NCI-H2227 treated with DMSO at 0.1 percent for 48 hours (cell line): ENCODE data around the gene SHROOM3.

Source experiments
- DNase-seq: peaks from one replicate; lab custom pipeline; 2025; lab: John Stamatoyannopoulos, UW

SHROOM3 gene

DNA sequence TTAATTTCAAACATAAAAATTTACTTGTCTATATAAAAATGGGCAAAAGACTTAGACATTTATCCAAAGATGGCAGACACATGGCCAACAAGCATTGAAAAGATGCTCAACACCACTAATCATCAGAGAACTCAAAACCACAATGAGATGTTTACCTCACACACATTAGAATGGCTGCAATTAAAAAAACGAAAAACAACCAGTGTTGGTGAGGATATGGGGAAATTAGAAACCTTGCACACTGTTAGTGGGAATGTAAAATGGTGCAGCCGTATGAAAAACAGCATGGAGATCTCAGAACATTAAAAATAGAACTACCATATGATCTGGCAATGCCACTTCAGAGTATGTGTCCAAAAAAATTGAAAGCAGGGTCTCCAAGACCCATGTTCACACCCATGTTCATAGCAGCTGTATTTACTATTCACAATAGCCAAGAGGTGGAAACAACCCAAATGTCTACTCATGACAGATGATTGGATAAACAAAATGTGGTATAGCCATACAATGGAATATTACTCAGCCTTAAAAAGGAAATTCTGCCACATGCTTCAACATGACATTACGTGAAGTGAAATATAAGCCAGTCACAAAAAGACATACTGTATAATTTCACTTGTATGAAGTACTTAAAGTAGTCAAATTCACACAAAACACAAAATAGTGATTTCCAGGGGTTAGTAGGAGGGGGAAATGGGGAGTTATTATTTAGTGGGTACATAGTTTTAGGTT is 316.7 kb downstream of the SHROOM3 start:
- no peak for DNase-seq

DNA sequence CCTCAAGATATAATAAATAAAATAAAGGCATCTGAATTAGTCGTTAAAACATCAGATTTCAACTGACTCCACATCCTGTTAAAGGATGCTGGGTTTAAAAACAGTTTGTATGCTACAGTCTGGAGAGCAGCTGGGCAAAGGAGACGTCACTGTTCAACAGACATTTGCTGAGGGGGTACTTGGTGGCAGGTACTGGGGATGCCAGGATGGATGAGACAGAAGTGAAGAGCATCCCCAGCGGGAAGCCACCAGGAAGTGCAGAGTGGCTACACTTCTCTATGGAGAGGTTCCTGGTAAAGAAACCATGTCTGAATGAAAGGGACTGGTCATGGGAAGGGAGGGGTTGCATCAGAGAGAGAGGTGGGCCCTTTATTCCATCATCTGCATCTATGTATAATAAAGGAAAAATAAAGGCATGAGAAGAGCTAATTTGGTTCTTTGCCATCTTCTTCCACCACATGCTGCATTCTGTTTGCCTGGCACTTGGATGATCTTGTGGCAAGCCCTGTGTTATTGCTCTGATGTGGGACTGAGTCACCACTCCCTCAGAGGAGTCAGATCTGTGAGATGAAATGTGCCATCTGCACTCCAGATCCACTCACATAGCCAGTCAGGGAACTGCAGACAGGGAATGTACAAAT is 318.0 kb downstream of the SHROOM3 start:
- DNase-seq: peak; percentile 1

DNA sequence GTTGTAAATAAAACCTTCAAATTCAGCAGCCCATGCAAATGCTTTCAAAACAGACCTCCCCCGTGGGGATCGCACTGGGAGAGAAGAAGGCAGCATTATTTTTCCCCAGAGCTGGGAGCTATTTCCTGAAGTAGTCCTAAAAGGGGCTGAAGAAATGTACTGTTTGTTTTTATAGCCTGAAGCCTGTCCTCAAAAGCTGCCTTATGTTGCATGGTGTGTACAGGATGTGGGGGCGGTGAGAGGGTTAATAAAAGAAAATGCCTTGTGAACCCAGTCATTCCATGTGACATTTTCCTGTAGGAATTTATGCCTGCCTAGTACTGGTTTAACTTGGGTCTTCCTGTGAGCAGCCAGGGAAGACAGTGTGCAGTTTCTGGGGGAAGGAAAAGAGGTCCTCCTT is 318.8 kb downstream of the SHROOM3 start:
- DNase-seq: no peak

DNA sequence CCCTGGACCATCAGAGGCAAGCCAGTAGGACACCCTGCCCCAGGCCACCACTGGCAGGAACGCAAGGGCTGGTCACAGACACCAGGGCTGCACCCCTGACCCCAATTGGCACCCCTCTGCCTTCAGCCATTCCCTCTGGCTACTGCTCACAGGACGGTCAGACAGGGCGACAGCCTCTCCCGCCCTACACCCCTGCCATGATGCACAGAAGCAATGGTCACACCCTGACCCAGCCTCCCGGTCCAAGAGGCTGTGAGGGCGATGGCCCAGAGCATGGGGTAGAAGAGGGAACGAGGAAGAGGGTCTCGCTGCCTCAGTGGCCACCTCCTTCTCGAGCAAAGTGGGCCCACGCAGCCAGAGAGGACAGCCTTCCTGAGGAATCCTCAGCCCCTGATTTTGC is 319.4 kb downstream of the SHROOM3 start:
- no peak for DNase-seq

DNA sequence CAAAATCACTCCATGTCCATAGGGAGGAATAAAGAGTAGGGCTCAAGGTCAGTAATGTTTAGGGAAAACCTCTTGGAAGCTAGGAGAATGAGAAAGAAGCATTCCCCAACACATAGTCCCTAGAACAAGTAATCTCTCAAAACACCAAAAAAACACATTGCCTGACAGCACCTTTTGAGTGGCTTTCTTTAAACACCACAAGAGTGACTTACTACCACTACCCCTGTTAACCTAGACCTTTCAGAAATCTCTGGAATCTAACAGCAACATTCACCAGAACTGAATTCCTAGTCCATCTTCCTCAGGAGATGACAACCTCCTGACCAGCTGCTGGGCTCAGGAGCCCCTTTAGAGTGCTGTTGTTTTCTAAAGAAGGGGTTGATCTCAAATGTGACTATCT is 320.7 kb downstream of the SHROOM3 start:
- no peak for DNase-seq

DNA sequence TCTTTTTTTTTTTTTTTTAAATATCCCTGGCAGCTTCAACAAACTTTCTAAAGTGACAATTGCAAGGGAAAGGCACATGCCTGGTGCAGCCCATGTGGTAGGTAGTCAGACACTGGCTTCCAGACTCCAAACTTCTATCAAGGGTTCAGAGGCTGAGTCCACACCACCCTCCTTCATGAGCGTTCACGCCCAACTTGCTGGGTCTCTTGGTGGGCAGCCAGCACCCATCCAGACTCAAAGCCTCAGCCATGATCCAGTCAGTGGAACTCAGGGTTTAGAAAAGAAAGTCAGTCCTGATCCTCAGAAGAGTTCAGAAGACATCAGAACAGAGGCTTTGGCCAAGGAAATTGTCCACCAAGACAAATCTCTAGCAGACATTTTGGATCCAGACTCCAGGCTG is 321.4 kb downstream of the SHROOM3 start:
- no peak for DNase-seq

DNA sequence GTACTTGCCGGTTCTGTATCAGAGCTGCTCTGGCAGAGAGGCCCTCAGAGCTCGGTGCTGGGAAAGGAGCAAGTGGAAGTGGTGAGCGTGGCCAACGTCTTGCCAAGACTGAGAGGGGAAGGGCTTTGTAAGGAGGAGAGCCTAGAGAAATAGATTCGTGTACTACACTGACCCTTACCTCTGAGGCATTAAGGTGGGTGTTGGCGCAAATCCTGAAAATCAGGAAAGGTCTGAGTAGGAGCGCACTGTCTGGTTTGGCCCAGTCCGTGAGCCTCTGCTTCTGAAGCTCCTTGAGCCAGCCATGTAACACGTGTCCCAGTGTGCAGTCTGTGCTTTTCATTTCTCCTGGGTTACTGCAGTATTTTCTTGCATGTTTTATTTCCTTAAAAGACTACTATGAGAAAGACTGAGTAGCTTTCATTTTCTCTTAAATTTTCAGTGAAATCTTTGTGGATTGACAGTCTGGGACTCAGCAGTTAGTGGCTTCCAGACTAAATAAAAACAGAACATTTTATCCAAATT is 322.4 kb downstream of the SHROOM3 start:
- no peak for DNase-seq

DNA sequence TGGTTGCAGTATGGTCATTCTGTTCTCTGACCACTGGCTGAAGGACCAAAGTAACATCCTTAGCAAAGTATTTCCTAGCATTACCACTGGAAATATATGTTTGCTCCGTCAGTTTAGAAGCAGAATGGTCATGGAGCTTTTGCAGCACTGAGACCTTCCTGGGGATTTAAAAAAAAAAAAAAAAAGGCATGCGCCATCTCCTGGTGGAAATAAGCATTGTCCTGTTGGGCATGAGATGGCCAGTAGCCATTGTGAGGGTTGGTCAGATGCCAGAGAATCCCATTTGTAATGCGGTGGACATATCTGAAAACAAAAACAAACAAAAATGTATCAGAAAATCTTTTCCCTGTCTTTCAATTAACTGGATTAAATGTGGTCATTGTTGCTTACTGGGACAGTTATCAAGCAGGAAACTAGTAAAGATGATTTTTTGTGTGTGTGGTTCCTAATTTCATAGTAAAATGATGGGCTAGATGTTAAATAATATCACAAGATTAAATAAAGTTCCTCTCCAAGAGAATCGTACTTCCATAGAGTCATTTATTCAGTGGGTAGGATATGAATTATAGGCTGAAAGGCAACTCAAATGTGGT is 323.4 kb downstream of the SHROOM3 start:
- peak; percentile 8 for DNase-seq

DNA sequence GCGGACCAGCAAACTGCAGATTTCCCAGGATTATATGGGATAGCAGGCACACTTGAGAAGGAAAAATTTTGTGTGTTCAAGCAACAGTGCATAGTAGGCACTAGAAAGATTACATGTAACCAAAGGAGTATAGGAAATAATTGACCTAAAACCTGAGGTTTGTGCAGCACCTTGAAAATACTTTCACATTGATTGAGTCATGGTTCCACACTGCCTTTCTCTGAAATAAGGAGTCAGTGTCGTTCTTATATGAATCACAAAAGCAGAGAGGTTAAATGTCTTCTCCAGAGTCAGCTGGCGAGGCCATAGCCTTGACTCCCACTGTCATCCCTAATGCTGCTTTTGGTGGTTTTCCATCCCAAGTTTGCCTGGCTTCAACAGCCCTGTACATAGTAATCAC is 324.0 kb downstream of the SHROOM3 start:
- DNase-seq: no peak

DNA sequence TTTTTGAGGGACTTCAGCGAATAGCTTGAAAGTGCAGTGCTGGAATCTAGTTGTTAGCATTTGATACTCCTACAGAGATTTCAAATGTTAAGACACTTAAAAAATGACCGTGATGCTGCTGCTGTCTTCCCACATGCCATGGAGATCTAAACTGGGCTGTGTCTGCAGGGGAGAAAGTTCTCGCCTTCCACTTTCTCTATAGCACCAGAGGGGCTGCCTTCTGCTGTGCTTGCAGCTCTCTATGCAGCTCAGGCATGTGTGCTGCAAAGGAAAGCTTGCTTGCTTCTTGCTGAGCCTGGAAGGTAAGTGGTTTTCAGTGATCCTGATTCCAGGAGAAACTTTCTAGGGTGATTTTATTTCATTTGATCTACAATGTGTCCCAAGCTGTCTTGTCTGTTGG is 325.2 kb downstream of the SHROOM3 start:
- DNase-seq: no peak

DNA sequence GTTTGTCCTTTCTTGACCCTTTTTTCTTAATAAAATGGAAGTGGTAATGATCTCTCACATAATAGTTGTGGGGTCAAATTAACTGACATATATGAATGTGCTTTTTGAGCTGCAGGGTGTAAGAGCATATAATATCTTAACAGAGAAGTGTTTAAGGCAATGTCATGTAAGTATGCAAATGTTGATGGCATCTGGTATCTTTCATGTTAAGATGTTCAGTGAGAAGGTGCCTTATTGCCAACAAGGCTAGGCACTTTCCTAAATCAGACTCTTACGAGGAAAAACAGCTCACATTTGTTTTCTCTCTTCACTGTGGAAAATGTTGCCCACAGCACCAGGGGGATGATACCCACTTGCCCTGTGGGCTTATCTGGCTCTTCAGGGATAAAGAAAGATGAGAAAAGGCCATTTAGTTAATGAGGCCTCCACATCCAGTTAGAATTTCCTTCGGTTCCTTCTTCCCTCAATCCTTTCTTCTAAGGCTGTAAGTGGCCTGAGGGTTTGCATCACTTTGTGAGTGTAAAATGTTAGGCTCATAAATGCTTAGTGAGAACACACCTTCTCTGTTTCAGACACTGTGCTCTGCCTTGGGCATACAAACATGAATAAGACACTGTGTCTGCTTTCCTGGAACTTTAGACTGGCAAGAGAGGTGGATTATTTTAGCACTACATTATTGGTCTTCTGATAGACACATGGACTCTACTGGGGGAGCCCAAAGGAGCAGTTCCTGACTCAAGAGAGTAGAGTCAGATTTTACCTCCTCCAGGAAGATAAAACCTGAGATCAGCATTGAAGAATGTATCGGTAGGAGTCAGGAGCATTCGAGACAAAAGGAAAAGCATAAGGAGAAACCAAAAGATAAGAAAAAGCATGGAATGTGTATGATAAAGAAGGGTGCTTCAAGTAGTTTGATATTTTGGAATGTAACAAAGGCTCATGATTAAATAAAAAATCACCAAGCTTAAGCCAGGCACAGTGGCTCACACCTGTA is 327.4 kb downstream of the SHROOM3 start:
- DNase-seq: no peak

DNA sequence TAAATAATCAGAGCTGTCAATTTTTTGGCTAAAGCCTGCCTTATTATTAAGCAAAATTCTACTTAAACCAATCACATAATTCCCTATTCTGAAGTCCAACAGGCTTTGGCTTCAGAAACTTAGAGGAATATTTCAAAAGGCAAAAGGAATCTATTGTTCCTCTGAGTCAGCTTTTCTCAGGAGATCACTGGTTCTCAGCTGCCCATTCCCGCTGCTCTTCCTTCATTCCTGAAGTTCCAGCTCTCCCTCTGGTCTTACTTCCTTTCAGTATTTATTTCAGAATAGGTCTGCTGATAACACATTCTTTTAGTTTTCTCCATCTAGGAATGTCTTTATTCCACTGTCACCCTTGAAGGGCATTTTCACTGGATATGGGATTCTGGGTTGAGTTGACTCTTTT is 329.2 kb downstream of the SHROOM3 start:
- no peak for DNase-seq

DNA sequence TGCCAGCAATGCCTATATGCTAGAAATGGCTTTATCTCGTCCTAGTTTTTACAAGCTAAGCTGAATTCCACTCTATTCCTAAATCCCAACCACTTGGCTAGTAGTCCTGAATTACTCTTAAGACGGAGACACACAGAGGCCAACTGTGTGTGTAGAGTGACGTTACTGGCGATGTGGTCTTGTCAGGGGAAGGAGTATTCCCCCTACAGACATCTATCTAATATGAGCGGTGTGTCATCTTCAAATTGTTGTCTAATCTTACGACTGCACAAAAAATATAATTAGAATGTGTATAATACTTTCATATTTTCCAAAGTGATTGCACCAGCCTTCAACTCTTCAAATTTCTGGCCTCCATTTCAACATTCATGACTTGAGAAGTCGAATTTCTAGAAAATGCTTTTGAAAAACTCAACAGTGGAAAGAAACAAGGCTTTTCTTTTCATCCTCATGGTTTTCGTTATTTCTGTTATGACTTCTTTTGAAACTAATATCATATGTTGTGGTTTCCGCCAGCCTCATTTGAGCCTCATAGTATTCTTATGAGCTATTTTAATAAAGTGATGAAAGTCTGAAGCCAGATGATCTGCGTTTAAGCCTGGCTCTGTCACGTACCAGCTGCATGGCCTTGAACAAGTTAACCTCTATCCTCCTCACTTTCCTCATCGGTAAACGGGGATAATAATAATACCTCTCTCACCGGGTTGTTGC is 330.6 kb downstream of the SHROOM3 start:
- DNase-seq: no peak

DNA sequence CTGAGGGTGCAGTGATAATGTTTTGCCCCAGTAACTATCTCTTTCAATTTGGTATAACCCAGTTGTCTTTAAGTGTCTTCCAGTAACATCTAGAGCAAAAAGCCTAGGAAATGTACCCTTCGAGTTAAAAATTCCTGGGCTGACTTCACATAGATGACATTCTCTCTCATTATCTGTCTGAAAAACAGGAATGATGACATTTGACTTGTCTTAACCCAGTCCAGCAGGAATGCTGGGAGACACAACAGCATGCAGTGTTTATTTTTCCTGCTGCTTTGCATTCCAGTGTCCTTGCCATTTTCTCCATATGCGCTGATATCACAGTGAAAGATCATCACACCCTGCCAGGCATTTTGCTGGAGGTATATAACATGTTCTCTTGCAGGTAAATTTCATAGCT is 333.0 kb downstream of the SHROOM3 start:
- no peak for DNase-seq

DNA sequence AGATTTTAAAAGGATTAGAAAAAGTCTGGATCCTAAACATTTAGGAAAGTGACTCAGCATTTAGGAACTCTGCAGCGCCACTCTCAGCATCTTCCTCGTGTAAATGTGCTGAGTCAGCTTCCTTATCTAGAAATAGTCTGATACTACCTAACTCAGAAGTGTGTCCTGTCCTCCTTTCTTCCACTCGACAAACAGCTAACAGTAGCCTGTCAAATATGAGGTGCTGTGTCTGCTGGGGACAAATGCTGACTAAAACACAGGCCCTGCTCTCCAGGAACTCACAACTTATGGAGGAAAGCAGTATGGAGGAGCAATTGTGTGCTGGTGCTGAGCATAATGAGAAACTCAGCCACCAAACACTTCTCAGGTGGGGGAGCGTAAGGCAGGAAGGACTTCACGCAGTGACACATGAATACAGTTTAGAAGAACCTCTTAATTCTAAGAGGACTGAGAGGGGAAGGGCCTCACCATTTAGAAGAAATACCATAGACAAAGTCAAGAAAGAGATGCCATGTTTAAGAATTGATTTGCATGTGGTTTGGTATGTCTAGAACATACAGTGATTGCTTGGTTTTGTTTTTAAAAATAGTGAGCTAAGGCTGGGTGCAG is 337.6 kb downstream of the SHROOM3 start:
- DNase-seq: no peak

DNA sequence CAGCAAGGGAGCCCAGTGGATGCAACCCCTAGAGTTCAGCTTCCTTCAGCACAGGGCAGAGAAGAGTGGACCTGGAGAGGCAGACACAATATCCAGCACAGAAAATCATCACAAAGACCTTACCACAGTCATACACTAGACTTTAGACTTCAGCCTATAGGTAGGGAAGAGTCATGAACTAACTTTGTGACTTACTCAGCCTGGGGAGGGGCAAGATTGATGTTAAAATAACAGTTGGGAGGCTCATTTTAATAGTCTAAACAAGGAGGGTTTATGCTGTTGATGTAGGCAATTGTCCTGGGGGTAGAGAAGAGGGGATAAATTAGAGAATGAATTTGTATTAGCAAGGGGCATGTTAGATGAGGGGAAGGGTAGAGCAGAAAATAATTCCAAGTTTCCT is 338.7 kb downstream of the SHROOM3 start:
- DNase-seq: no peak

DNA sequence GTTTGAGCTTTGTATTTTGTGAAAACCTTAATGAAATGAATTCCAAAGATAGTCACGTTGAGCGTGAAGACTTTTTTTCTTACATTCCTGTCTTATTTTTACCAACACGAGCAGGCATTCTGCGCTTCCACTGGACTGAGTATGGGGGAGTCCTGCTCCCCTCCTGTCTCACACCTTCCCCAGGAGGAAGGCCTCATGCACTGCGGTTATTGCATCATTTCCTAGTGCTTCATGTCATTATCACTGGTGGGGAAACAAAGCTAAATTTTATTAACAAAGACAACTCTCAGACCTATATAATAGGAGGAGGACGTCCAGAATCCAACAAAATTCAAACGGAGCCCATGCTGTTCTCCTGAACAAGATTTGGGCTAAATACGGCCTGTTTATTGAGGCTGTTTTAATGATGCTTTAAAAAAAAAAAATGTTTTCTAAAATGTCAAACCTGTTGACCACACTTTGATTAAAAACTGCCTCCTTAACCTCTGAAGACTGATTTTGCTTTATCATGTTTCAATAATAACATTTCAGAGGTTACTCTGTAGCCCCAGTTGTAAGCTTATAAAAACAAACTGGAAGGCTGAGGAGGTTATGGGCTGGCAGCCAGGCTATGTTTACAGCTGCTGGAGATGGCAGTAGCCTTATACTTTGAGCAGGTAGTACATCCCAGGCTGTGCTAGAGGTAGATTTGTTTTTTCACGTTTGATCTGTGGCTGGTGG is 344.9 kb downstream of the SHROOM3 start:
- no peak for DNase-seq

DNA sequence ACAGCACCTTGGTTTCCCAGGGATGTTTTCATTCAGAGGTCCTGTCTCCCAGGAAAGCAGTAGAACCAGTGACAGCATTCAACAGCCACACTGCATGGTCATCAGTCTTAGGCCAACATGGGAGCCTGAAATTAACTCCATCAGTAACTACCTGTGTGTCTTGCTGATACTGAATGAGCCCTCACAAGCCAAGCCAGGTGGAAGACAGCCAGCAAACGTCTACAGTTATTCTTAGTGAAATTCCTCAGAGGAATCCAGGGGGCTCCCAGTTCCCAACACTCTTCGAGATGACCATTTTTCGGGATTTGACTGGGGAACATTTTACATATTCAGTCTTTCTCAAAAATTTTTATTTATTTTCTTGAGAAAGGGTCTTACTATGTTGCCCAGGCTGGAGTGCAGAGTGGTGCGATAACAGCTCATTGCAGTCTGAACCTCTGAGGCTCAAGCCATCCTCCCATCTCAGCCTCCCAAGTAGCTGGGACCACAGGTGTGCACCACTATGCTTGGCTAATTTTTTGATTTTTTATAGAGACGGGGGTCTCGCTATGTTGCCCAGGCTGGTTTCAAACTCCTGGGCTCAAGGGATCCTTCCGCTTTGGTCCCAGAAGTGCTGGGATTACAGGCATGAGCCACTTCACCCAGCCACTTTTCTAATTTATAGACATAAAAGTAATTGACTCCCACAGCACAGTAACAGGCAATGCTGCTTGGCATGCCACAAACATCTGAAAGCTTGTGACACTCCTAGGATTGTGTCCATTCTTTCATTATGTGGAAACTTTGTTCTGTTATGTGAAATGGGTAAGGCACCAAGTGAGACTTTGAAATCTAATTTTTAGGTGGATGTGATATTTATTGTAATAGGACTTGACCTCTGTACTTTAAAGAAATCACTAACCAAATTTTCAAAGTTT is 346.0 kb downstream of the SHROOM3 start:
- no peak for DNase-seq
